HepG2 (cell line): ENCODE results near the gene DRC7. TPM values are rescaled to one million over a fixed set of nuclear protein-coding genes. Genes with fewer than 3 reads are reported as not detected.

ENCODE experiments used
- GATAD2A ChIP-seq: IDR thresholded peaks from 2 replicates; pipeline ENCODE4 v1.6.1; 2016
- KLF15 ChIP-seq: sonication (generic); formaldehyde crosslinking; IDR thresholded peaks from 2 replicates; pipeline ENCODE4 v1.8.1; 2023; ENCODE audit warnings: borderline replicate concordance, mild to moderate bottlenecking, inconsistent platforms, missing genetic modification reagents, mixed read lengths
- MAZ ChIP-seq, 2 experiments: sonication (generic) in 1 of 2; formaldehyde crosslinking in 1 of 2; IDR thresholded peaks; 2 replicates each; pipeline versions ENCODE4 v1.5.0 to v1.6.1; 2012 to 2020; ENCODE audit warnings: low read depth in 2 of 2, mild to moderate bottlenecking in 2 of 2, borderline replicate concordance in 1 of 2, improper control_type of control experiment in 1 of 2, low read length in 1 of 2, missing genetic modification reagents in 1 of 2, moderate library complexity in 1 of 2
- MTERF4 ChIP-seq: sonication (generic); formaldehyde crosslinking; IDR thresholded peaks from 2 replicates; pipeline ENCODE4 v1.8.0; 2023; ENCODE audit warnings: mild to moderate bottlenecking, missing genetic modification reagents
- NR2C2 ChIP-seq: sonication (generic); formaldehyde crosslinking; IDR thresholded peaks from 2 replicates; pipeline ENCODE4 v1.4.0; 2020; ENCODE audit warnings: missing genetic modification reagents, mild to moderate bottlenecking, moderate library complexity, borderline replicate concordance
- POLR2G ChIP-seq: fragments of 200-400 bp; formaldehyde crosslinking; IDR thresholded peaks from 2 replicates; pipeline ENCODE4 v1.6.1; 2018; ENCODE audit warnings: mild to moderate bottlenecking, low read depth, low read length, moderate library complexity
- SMAD3 ChIP-seq: sonication (generic); formaldehyde crosslinking; IDR thresholded peaks from 2 replicates; pipeline ENCODE4 v1.4.0; 2020; ENCODE audit warnings: missing genetic modification reagents
- SNAPC2 ChIP-seq: sonication (generic); formaldehyde crosslinking; IDR thresholded peaks from 2 replicates; pipeline ENCODE4 v1.8.1; 2022; ENCODE audit warnings: mild to moderate bottlenecking, missing genetic modification reagents
- SYNCRIP ChIP-seq: fragments of 200-400 bp; formaldehyde crosslinking; IDR thresholded peaks from 2 replicates; pipeline ENCODE4 v1.6.1; 2018; ENCODE audit warnings: mild to moderate bottlenecking, low read depth, low read length; ENCODE audit not compliant: insufficient read depth
- THAP9 ChIP-seq: sonication (generic); formaldehyde crosslinking; IDR thresholded peaks from 2 replicates; pipeline ENCODE4; 2020; ENCODE audit warnings: missing genetic modification reagents, mild to moderate bottlenecking, borderline replicate concordance
- UBTF ChIP-seq: sonication (generic); formaldehyde crosslinking; IDR thresholded peaks from 2 replicates; pipeline ENCODE4 v1.4.0; 2020; ENCODE audit warnings: mild to moderate bottlenecking, missing genetic modification reagents
- ZNF326 ChIP-seq: sonication (generic); formaldehyde crosslinking; IDR thresholded peaks from 2 replicates; pipeline ENCODE4 v1.4.0; 2020; ENCODE audit warnings: missing genetic modification reagents, borderline replicate concordance
- polyA plus RNA-seq, 8 experiments: library from polyadenylated mRNA; depleted of rRNA in 3 of 8; stranded (reverse) in 7 of 8; unstranded in 1 of 8; fragments of >200 nt; fragmentation: Illumina TruSeq in 4 of 8; extraction: Trizol in 4 of 8; gene quantifications; 2 replicates each; pipeline versions ENCODE4 v1.2.1 to v1.2.3, GENCODE V29; 2011 to 2016; ENCODE audit warnings: low read depth in 4 of 8, missing spikeins in 1 of 8, mixed read lengths in 1 of 8; ENCODE audit not compliant: insufficient read depth in 1 of 8
- total RNA-seq, 5 experiments: library from RNA; depleted of rRNA; stranded (reverse); fragments of >200 nt; fragmentation: Illumina TruSeq; extraction: Trizol; gene quantifications; 2 replicates each; pipeline ENCODE4 v1.2.3, GENCODE V29; 2016; ENCODE audit warnings: low read depth in 1 of 5
- TF ChIP-seq, protein P1 (sequence below): sonication (generic); formaldehyde crosslinking; conservative IDR thresholded peaks from 2 replicates; pipeline ENCODE4 v1.4.0; 2020; ENCODE audit warnings: missing genetic modification reagents
- TF ChIP-seq, protein P2 (sequence below): IDR thresholded peaks from 2 replicates; pipeline ENCODE4 v1.6.1; 2016; ENCODE audit warnings: missing compliant biosample characterization, missing genetic modification reagents, borderline replicate concordance
- TF ChIP-seq, protein P3 (sequence below): sonication (generic); formaldehyde crosslinking; IDR thresholded peaks from 2 replicates; pipeline ENCODE4 v1.9.0; 2022; ENCODE audit warnings: low read depth, missing genetic modification reagents

DRC7 gene
- total and polyA plus RNA-seq, 2 of the 13 experiments (the other 11 are each of a cell fraction or from before 2014, with no cell fraction given), result 2.7 to 3.4 TPM

GRCh38 chr16:57688987-57689761, 5.4 kb upstream of the DRC7 start (continued):
- TF ChIP-seq, protein P1, sequence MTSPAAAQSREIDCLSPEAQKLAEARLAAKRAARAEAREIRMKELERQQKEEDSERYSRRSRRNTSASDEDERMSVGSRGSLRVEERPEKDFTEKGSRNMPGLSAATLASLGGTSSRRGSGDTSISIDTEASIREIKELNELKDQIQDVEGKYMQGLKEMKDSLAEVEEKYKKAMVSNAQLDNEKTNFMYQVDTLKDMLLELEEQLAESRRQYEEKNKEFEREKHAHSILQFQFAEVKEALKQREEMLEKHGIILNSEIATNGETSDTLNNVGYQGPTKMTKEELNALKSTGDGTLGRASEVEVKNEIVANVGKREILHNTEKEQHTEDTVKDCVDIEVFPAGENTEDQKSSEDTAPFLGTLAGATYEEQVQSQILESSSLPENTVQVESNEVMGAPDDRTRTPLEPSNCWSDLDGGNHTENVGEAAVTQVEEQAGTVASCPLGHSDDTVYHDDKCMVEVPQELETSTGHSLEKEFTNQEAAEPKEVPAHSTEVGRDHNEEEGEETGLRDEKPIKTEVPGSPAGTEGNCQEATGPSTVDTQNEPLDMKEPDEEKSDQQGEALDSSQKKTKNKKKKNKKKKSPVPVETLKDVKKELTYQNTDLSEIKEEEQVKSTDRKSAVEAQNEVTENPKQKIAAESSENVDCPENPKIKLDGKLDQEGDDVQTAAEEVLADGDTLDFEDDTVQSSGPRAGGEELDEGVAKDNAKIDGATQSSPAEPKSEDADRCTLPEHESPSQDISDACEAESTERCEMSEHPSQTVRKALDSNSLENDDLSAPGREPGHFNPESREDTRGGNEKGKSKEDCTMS (CRISPR knock-in tag), result no peak
- TF ChIP-seq POLR2G (no peak), SMAD3 (no peak), KLF15 (CRISPR knock-in tag) (no peak), GATAD2A (CRISPR knock-in tag) (no peak), SNAPC2 (CRISPR knock-in tag) (no peak), UBTF (0 out of 2 replicates have a peak, but pooled peaks have one; percentile 19), ZNF326 (CRISPR knock-in tag) (no peak), MTERF4 (no peak), SYNCRIP (no peak), MAZ (IDR thresholded peaks at IDR 0.05; ENCODE audit: borderline replicate concordance, low read depth, low read length) (no peak), MAZ (CRISPR knock-in tag; IDR thresholded peaks at IDR 0.05; ENCODE audit: low read depth) (0 out of 2 replicates have a peak, but pooled peaks have one; percentile 55), NR2C2 (peak; percentile 73; the same call in 1 of the 2 replicates), THAP9 (CRISPR knock-in tag) (0 out of 2 replicates have a peak, but pooled peaks have one; percentile 67)
- TF ChIP-seq, protein P2, sequence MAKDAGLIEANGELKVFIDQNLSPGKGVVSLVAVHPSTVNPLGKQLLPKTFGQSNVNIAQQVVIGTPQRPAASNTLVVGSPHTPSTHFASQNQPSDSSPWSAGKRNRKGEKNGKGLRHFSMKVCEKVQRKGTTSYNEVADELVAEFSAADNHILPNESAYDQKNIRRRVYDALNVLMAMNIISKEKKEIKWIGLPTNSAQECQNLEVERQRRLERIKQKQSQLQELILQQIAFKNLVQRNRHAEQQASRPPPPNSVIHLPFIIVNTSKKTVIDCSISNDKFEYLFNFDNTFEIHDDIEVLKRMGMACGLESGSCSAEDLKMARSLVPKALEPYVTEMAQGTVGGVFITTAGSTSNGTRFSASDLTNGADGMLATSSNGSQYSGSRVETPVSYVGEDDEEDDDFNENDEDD, result no peak
- TF ChIP-seq, protein P3, sequence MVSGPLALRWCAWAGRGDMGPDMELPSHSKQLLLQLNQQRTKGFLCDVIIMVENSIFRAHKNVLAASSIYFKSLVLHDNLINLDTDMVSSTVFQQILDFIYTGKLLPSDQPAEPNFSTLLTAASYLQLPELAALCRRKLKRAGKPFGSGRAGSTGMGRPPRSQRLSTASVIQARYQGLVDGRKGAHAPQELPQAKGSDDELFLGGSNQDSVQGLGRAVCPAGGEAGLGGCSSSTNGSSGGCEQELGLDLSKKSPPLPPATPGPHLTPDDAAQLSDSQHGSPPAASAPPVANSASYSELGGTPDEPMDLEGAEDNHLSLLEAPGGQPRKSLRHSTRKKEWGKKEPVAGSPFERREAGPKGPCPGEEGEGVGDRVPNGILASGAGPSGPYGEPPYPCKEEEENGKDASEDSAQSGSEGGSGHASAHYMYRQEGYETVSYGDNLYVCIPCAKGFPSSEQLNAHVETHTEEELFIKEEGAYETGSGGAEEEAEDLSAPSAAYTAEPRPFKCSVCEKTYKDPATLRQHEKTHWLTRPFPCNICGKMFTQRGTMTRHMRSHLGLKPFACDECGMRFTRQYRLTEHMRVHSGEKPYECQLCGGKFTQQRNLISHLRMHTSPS (CRISPR knock-in tag), result peak; percentile 47; the same call in 1 of the 2 replicates
